SK-N-SH (cell line): ENCODE results near the gene ZNF74. TPM values are rescaled to one million over a fixed set of nuclear protein-coding genes. Genes with fewer than 3 reads are reported as not detected.

Experiments used
- CTCF ChIA-PET: fragments of 300-600, 350-600 bp; formaldehyde crosslinking; extraction: SDS; loops from one replicate; lab custom pipeline; 2021; lab: Yijun Ruan, JAX
- POLR2A ChIA-PET: fragments of 350-600 bp; sonication (Branson Sonifier 250); formaldehyde crosslinking; extraction: SDS; loops from one replicate; lab custom pipeline; 2020; ENCODE audit warnings: antibody characterized with exemption, inconsistent platforms; lab: Yijun Ruan, JAX
- DNase-seq: peaks from one replicate; pipeline ENCODE4 v3.0.0; 2012
- H2AFZ ChIP-seq: fragments of 200-600 bp; sonication (generic); 2 replicates; pipeline ENCODE4 v1.8.1; 2016; ENCODE audit warnings: antibody characterized with exemption, mild to moderate bottlenecking, low read depth
- H3F3A ChIP-seq: fragments of 200-600 bp; sonication (generic); replicated peaks from 2 replicates; pipeline ENCODE3; 2016; ENCODE audit warnings: antibody characterized with exemption, mild to moderate bottlenecking; ENCODE audit not compliant: insufficient read depth
- H3K27ac ChIP-seq, 2 experiments: fragments of 200-500 bp in 1 of 2; fragments of 200-600 bp in 1 of 2; sonication (Bioruptor generic) in 1 of 2; sonication (generic), shearing (Covaris generic) in 1 of 2; 2 replicates each; pipeline versions ENCODE4 v1.5.1 to v1.6.1; 2014 to 2016; ENCODE audit warnings: low read depth in 2 of 2, inconsistent platforms in 1 of 2, low read length in 1 of 2, mild to moderate bottlenecking in 1 of 2, mixed read lengths in 1 of 2
- H3K27me3 ChIP-seq: fragments of 200-600 bp; sonication (generic), shearing (Covaris generic); 2 replicates; pipeline ENCODE4 v1.6.1; 2016; ENCODE audit warnings: mixed run types; ENCODE audit not compliant: insufficient read depth
- H3K36me3 ChIP-seq, 2 experiments: fragments of 200-500 bp in 1 of 2; fragments of 200-600 bp in 1 of 2; sonication (Bioruptor generic) in 1 of 2; sonication (generic) in 1 of 2; replicated peaks in 1 of 2; 2 replicates each; pipeline versions ENCODE3 to v1.5.1; 2014 to 2016; ENCODE audit warnings: low read length in 1 of 2, mild to moderate bottlenecking in 1 of 2; ENCODE audit not compliant: insufficient read depth in 2 of 2, control insufficient read depth in 1 of 2
- H3K4me1 ChIP-seq, 2 experiments: fragments of 200-500 bp in 1 of 2; fragments of 200-600 bp in 1 of 2; sonication (Bioruptor generic) in 1 of 2; sonication (generic), shearing (Covaris generic) in 1 of 2; 2 replicates each; pipeline versions ENCODE4 v1.5.1 to v1.6.1; 2014 to 2016; ENCODE audit warnings: low read depth in 1 of 2, low read length in 1 of 2, mixed run types in 1 of 2; ENCODE audit not compliant: insufficient read depth in 2 of 2, control insufficient read depth in 1 of 2
- H3K4me2 ChIP-seq: fragments of 200-600 bp; sonication (generic), shearing (Covaris generic); 2 replicates; pipeline ENCODE4 v1.6.1; 2017; ENCODE audit warnings: mixed run types
- H3K4me3 ChIP-seq, 2 experiments: fragments of 200-500 bp in 1 of 2; fragments of 200-600 bp in 1 of 2; sonication (Bioruptor generic) in 1 of 2; sonication (generic), shearing (Covaris generic) in 1 of 2; 2 replicates each; pipeline versions ENCODE4 v1.5.1 to v1.8.1; 2014 to 2016; ENCODE audit warnings: low read depth in 2 of 2, inconsistent platforms in 1 of 2, low read length in 1 of 2, mild to moderate bottlenecking in 1 of 2, mixed read lengths in 1 of 2, moderate library complexity in 1 of 2
- H3K79me2 ChIP-seq: fragments of 200-600 bp; sonication (generic); 2 replicates; pipeline ENCODE4 v1.8.1; 2017; ENCODE audit warnings: mild to moderate bottlenecking; ENCODE audit not compliant: insufficient read depth
- H3K9ac ChIP-seq: fragments of 200-600 bp; sonication (generic); 2 replicates; pipeline ENCODE4 v1.6.1; 2017; ENCODE audit warnings: mixed run types
- H3K9me2 ChIP-seq: fragments of 200-600 bp; sonication (generic); 2 replicates; pipeline ENCODE4 v1.6.1; 2017; ENCODE audit warnings: mixed run types
- H3K9me3 ChIP-seq: fragments of 200-600 bp; sonication (generic); 2 replicates; pipeline ENCODE4 v1.6.1; 2017; ENCODE audit warnings: mixed run types, mild to moderate bottlenecking, moderate library complexity
- H4K20me1 ChIP-seq: fragments of 200-600 bp; sonication (generic); 2 replicates; pipeline ENCODE4 v1.6.1; 2017; ENCODE audit warnings: mild to moderate bottlenecking, mixed run types; ENCODE audit not compliant: insufficient read depth
- CHD2 ChIP-seq: fragments of 150-350 bp; IDR thresholded peaks from 2 replicates; pipeline ENCODE4 v1.6.1; 2018; ENCODE audit warnings: low read length; ENCODE audit not compliant: partially characterized antibody
- ELF1 ChIP-seq: IDR thresholded peaks from 2 replicates; pipeline ENCODE4 v1.4.0; 2012
- FOSL2 ChIP-seq: IDR thresholded peaks from 2 replicates; pipeline ENCODE4 v1.4.0; 2012; ENCODE audit warnings: low read depth, mild to moderate bottlenecking, moderate library complexity, borderline replicate concordance
- FOXJ3 ChIP-seq: sonication (generic); formaldehyde crosslinking; IDR thresholded peaks from 2 replicates; pipeline ENCODE4 v1.5.1; 2020; ENCODE audit warnings: mild to moderate bottlenecking, missing genetic modification reagents
- GABPA ChIP-seq: IDR thresholded peaks from 2 replicates; pipeline ENCODE4 v1.4.0; 2012; ENCODE audit warnings: low read depth, mild to moderate bottlenecking
- JUND ChIP-seq: IDR thresholded peaks from 2 replicates; pipeline ENCODE4 v1.4.0; 2012
- NRF1 ChIP-seq: IDR thresholded peaks from 2 replicates; pipeline ENCODE4 v1.6.1; 2012; ENCODE audit warnings: low read depth, mild to moderate bottlenecking, low read length
- POLR2AphosphoS5 ChIP-seq: IDR thresholded peaks from 2 replicates; pipeline ENCODE4 v1.6.1; 2012; ENCODE audit warnings: low read depth, low read length
- RFX5 ChIP-seq: IDR thresholded peaks from 2 replicates; pipeline ENCODE4 v1.6.1; 2012; ENCODE audit warnings: mild to moderate bottlenecking, improper control_type of control experiment, low read length
- YY1 ChIP-seq: IDR thresholded peaks from 2 replicates; pipeline ENCODE4 v1.4.0; 2012; ENCODE audit warnings: low read depth, mild to moderate bottlenecking
- WGBS: methylation state at CpG from one replicate; pipeline ENCODE4 v1.1.6; 2017; ENCODE audit warnings: low lambda C conversion rate; 5-methylcytosine and 5-hydroxymethylcytosine counted together
- polyA plus RNA-seq, 3 experiments: library from polyadenylated mRNA; depleted of rRNA; stranded (reverse); fragments of >200 nt; gene quantifications; 2 replicates each; pipeline ENCODE4 v1.2.3, GENCODE V29; 2012
- TF ChIP-seq, protein P1 (sequence below): fragments of 200-600 bp; sonication (generic); IDR thresholded peaks from 2 replicates; pipeline ENCODE4 v1.6.1; 2017; ENCODE audit warnings: antibody characterized with exemption, mild to moderate bottlenecking, moderate library complexity
- TF ChIP-seq, protein P2 (sequence below): IDR thresholded peaks from 2 replicates; pipeline ENCODE4 v1.4.0; 2012; ENCODE audit warnings: low read depth, borderline replicate concordance
- TF ChIP-seq, protein P3 (sequence below): IDR thresholded peaks from 2 replicates; pipeline ENCODE4 v1.6.1; 2012; ENCODE audit warnings: mild to moderate bottlenecking, low read depth, low read length, moderate library complexity
- TF ChIP-seq, protein P4 (sequence below): fragments of 150-350 bp; IDR thresholded peaks from 2 replicates; pipeline ENCODE4 v1.6.1; 2017; ENCODE audit warnings: antibody characterized with exemption, low read length, low read depth, borderline replicate concordance

Gene ZNF74
- polyA plus RNA-seq, 1 of the 3 experiments (the other 2 are of a cell fraction) = 8.0 TPM

DNA sequence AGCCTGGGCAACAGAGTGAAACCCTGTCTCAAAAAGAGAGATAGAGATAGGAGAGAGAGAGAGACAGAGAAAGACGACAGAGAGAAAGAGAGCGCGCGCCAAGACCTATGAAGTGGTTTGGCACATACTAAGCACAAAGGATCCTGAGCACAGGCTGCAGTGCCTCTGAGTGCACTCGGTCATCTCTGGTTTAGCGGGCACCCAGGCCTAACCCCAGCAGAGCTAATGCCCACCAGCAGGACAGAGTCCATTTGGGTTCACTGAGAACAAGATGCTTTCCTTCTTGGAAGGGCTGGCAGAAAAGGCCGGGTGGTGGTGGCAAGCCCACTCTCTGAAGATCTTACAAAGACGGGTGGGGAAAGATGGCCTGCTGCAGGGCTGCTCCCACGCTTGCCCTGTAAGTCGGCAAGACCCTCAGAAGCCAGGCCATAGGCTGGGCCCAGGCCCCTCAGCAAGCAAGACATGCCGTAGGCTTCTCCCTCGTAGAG, 40.4 kb downstream of the ZNF74 start:
- Histone ChIP-seq H3F3A (no peaks in the 10 kb centered on the region), H3K79me2 (peaks cover 73% of the 10 kb centered on the region), H3K27me3 (no peaks in the 10 kb centered on the region), H3K9me2 (no peaks in the 10 kb centered on the region), H2AFZ (no peak overlapping the region), H4K20me1 (peaks cover 66% of the 10 kb centered on the region), H3K27ac (no peak overlapping the region), H3K4me3 (no peak overlapping the region), H3K4me2 (no peak overlapping the region), H3K4me1 (peaks cover 19 to 28% of the 10 kb centered on the region in 2 experiments; a peak in 3 of 4 replicates), H3K9ac (no peak overlapping the region), H3K9me3 (no peaks in the 10 kb centered on the region), H3K36me3 (peaks cover 0 to 19% of the 10 kb centered on the region in 2 experiments)
- no peak for TF ChIP-seq ELF1
- CTCF ChIA-PET = interaction anchor here (0.9 to 6.4 kb wide), 3 partner anchors 11 to 22 kb away, joined by 3 to 38 read pairs (median 8); no protein-coding TSS in a partner anchor
- no peak for DNase-seq
- WGBS = 96% methylated on average over 12 of the region's 12 CpGs
- POLR2A ChIA-PET = interaction anchor here (2.4 kb wide), 1 partner anchor 11 kb away, joined by 9 read pairs; no protein-coding TSS in a partner anchor

DNA sequence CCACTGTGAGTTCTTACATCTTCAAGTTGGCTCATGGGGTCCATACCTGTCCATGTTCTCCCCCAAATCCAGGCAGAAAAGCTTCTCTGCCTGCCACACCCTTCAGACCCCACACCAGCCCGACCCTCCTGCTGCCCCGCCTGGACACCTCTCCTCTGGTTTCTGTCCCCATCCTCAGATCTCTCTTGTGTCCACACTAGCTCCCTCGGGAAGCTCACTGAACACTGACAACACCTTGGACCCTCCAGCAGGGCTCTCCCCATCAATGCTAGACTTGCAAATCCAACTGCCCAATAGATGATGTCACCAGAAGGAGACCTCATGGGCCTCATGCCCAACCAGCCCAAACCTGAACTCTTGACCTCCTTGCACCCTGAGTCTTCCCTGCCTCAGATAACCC, 40.8 kb downstream of the ZNF74 start:
- CTCF ChIA-PET = interaction anchor here (0.8 to 6.4 kb wide), 4 partner anchors 12 to 64 kb away, joined by 3 to 38 read pairs (median 6); no protein-coding TSS in a partner anchor

More for the DNA sequence above, 40.8 kb downstream of the ZNF74 start:
- peaks cover 73% of the 10 kb centered on the region for H3K79me2 ChIP-seq
- WGBS = 90% methylated on average over 3 of the region's 3 CpGs
- H3K4me2 ChIP-seq = peak overlapping the region; percentile 99
- H3F3A ChIP-seq = no peaks in the 10 kb centered on the region
- no peak overlapping the region for H3K27ac ChIP-seq
- H3K9me3 ChIP-seq = no peaks in the 10 kb centered on the region
- no peak overlapping the region for H3K9ac ChIP-seq
- no peaks in the 10 kb centered on the region for H3K9me2 ChIP-seq
- TF ChIP-seq, protein P1, sequence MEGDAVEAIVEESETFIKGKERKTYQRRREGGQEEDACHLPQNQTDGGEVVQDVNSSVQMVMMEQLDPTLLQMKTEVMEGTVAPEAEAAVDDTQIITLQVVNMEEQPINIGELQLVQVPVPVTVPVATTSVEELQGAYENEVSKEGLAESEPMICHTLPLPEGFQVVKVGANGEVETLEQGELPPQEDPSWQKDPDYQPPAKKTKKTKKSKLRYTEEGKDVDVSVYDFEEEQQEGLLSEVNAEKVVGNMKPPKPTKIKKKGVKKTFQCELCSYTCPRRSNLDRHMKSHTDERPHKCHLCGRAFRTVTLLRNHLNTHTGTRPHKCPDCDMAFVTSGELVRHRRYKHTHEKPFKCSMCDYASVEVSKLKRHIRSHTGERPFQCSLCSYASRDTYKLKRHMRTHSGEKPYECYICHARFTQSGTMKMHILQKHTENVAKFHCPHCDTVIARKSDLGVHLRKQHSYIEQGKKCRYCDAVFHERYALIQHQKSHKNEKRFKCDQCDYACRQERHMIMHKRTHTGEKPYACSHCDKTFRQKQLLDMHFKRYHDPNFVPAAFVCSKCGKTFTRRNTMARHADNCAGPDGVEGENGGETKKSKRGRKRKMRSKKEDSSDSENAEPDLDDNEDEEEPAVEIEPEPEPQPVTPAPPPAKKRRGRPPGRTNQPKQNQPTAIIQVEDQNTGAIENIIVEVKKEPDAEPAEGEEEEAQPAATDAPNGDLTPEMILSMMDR = no peak
- TF ChIP-seq POLR2AphosphoS5 (no peak), FOXJ3 (no peak), RFX5 (no peak), YY1 (no peak), CHD2 (no peak), NRF1 (no peak), GABPA (no peak), JUND (no peak), FOSL2 (no peak)
- TF ChIP-seq, protein P2, sequence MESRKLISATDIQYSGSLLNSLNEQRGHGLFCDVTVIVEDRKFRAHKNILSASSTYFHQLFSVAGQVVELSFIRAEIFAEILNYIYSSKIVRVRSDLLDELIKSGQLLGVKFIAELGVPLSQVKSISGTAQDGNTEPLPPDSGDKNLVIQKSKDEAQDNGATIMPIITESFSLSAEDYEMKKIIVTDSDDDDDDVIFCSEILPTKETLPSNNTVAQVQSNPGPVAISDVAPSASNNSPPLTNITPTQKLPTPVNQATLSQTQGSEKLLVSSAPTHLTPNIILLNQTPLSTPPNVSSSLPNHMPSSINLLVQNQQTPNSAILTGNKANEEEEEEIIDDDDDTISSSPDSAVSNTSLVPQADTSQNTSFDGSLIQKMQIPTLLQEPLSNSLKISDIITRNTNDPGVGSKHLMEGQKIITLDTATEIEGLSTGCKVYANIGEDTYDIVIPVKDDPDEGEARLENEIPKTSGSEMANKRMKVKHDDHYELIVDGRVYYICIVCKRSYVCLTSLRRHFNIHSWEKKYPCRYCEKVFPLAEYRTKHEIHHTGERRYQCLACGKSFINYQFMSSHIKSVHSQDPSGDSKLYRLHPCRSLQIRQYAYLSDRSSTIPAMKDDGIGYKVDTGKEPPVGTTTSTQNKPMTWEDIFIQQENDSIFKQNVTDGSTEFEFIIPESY = no peak
- TF ChIP-seq, protein P3, sequence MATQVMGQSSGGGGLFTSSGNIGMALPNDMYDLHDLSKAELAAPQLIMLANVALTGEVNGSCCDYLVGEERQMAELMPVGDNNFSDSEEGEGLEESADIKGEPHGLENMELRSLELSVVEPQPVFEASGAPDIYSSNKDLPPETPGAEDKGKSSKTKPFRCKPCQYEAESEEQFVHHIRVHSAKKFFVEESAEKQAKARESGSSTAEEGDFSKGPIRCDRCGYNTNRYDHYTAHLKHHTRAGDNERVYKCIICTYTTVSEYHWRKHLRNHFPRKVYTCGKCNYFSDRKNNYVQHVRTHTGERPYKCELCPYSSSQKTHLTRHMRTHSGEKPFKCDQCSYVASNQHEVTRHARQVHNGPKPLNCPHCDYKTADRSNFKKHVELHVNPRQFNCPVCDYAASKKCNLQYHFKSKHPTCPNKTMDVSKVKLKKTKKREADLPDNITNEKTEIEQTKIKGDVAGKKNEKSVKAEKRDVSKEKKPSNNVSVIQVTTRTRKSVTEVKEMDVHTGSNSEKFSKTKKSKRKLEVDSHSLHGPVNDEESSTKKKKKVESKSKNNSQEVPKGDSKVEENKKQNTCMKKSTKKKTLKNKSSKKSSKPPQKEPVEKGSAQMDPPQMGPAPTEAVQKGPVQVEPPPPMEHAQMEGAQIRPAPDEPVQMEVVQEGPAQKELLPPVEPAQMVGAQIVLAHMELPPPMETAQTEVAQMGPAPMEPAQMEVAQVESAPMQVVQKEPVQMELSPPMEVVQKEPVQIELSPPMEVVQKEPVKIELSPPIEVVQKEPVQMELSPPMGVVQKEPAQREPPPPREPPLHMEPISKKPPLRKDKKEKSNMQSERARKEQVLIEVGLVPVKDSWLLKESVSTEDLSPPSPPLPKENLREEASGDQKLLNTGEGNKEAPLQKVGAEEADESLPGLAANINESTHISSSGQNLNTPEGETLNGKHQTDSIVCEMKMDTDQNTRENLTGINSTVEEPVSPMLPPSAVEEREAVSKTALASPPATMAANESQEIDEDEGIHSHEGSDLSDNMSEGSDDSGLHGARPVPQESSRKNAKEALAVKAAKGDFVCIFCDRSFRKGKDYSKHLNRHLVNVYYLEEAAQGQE = no peak
- TF ChIP-seq, protein P4, sequence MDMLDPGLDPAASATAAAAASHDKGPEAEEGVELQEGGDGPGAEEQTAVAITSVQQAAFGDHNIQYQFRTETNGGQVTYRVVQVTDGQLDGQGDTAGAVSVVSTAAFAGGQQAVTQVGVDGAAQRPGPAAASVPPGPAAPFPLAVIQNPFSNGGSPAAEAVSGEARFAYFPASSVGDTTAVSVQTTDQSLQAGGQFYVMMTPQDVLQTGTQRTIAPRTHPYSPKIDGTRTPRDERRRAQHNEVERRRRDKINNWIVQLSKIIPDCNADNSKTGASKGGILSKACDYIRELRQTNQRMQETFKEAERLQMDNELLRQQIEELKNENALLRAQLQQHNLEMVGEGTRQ = no peak
- H3K4me3 ChIP-seq = 0 out of 4 replicates have a peak overlapping the region, but pooled peaks of 1 of the 2 experiments have one; percentile 96
- H3K4me1 ChIP-seq = peaks cover 19 to 28% of the 10 kb centered on the region in 2 experiments; a peak in 3 of 4 replicates
- no peak overlapping the region for H2AFZ ChIP-seq
- peaks cover 0 to 14% of the 10 kb centered on the region in 2 experiments for H3K36me3 ChIP-seq
- peaks cover 62% of the 10 kb centered on the region for H4K20me1 ChIP-seq
- no peaks in the 10 kb centered on the region for H3K27me3 ChIP-seq
- POLR2A ChIA-PET = interaction anchor here (2.4 kb wide), 1 partner anchor 12 kb away, joined by 9 read pairs; no protein-coding TSS in a partner anchor
- DNase-seq = no peak
